SK-N-SH treated with all-trans-retinoic acid at 6 μM for 48 hours (cell line): Measurements from ENCODE around the gene PCTP.

ENCODE experiments used
- ATAC-seq: fragments of 200-7000 bp; cut with Tn5 transposase; 3 replicates; pipeline ENCODE4 v1.9.1; 2020; ENCODE audit warnings: mild to moderate bottlenecking, moderate library complexity
- ARNTL ChIP-seq: fragments of 450-650 bp; formaldehyde crosslinking; IDR thresholded peaks from 2 replicates; pipeline ENCODE4 v1.5.0; 2020; ENCODE audit warnings: low read depth, mild to moderate bottlenecking, moderate library complexity, borderline replicate concordance
- BACH2 ChIP-seq: fragments of 250-450 bp; sonication (Bioruptor Pico); IDR thresholded peaks from 2 replicates; pipeline ENCODE4 v1.9.0; 2021; ENCODE audit warnings: mild to moderate bottlenecking, borderline replicate concordance
- CSDC2 ChIP-seq: fragments of 250-450 bp; sonication (Bioruptor Pico); IDR thresholded peaks from 2 replicates; pipeline ENCODE4 v1.5.0; 2020; ENCODE audit warnings: mild to moderate bottlenecking, moderate library complexity
- ESRRG ChIP-seq: fragments of 250-450 bp; sonication (Bioruptor Pico); IDR thresholded peaks from 2 replicates; pipeline ENCODE4 v1.6.1; 2021; ENCODE audit warnings: mild to moderate bottlenecking
- GLIS3 ChIP-seq: fragments of 250-450 bp; sonication (Bioruptor Pico); IDR thresholded peaks from 2 replicates; pipeline ENCODE4 v1.5.0; 2020; ENCODE audit warnings: mild to moderate bottlenecking, moderate library complexity
- ISL1 ChIP-seq: fragments of 250-450 bp; sonication (Bioruptor Pico); IDR thresholded peaks from 2 replicates; pipeline ENCODE4 v2.1.2; 2022; ENCODE audit warnings: mild to moderate bottlenecking, moderate library complexity
- OSR1 ChIP-seq: fragments of 250-450 bp; sonication (Bioruptor Pico); IDR thresholded peaks from 2 replicates; pipeline ENCODE4 v1.8.0; 2022; ENCODE audit warnings: moderate library complexity, mild to moderate bottlenecking, inconsistent platforms
- POU6F1 ChIP-seq: fragments of 250-450 bp; sonication (Bioruptor Pico); IDR thresholded peaks from 2 replicates; pipeline ENCODE4 v1.8.0; 2021; ENCODE audit warnings: low read depth, mild to moderate bottlenecking, moderate library complexity, borderline replicate concordance
- PPARA ChIP-seq: fragments of 250-450 bp; sonication (Bioruptor Pico); IDR thresholded peaks from 2 replicates; pipeline ENCODE4 v1.5.0; 2020; ENCODE audit warnings: mild to moderate bottlenecking, borderline replicate concordance
- RARB ChIP-seq: fragments of 250-450 bp; sonication (Bioruptor Pico); IDR thresholded peaks from 2 replicates; pipeline ENCODE4 v1.8.0; 2021; ENCODE audit warnings: mild to moderate bottlenecking, moderate library complexity
- TOX ChIP-seq: fragments of 250-450 bp; sonication (Bioruptor Pico); IDR thresholded peaks from 2 replicates; pipeline ENCODE4 v1.8.0; 2021; ENCODE audit warnings: mild to moderate bottlenecking, moderate library complexity, borderline replicate concordance
- ZC3H10 ChIP-seq: fragments of 250-450 bp; sonication (Bioruptor Pico); IDR thresholded peaks from 2 replicates; pipeline ENCODE4 v1.5.1; 2021; ENCODE audit warnings: mild to moderate bottlenecking, moderate library complexity
- ZFP3 ChIP-seq: fragments of 250-450 bp; sonication (Bioruptor Pico); IDR thresholded peaks from 2 replicates; pipeline ENCODE4 v1.5.0; 2020; ENCODE audit warnings: mild to moderate bottlenecking, moderate library complexity
- ZNF565 ChIP-seq: fragments of 450-650 bp; formaldehyde crosslinking; conservative IDR thresholded peaks from 2 replicates; pipeline ENCODE4 v1.5.0; 2020; ENCODE audit warnings: low read depth, mild to moderate bottlenecking, moderate library complexity
- ZNF70 ChIP-seq: fragments of 450-650 bp; formaldehyde crosslinking; IDR thresholded peaks from 2 replicates; pipeline ENCODE4 v1.5.0; 2020; ENCODE audit warnings: mild to moderate bottlenecking, moderate library complexity
- ZNF8 ChIP-seq: fragments of 450-650 bp; formaldehyde crosslinking; IDR thresholded peaks from 2 replicates; pipeline ENCODE4 v1.5.0; 2020; ENCODE audit warnings: mild to moderate bottlenecking, moderate library complexity
- TF ChIP-seq, protein P1 (sequence below): fragments of 250-450 bp; sonication (Bioruptor Pico); IDR thresholded peaks from 2 replicates; pipeline ENCODE4 v1.5.0; 2020; ENCODE audit warnings: mild to moderate bottlenecking, moderate library complexity
- TF ChIP-seq, protein P2 (sequence below): fragments of 250-450 bp; sonication (Bioruptor Pico); IDR thresholded peaks from 2 replicates; pipeline ENCODE4 v1.5.1; 2020; ENCODE audit warnings: low read depth, mild to moderate bottlenecking, moderate library complexity
- TF ChIP-seq, protein P3 (sequence below): fragments of 250-450 bp; sonication (Bioruptor Pico); IDR thresholded peaks from 2 replicates; pipeline ENCODE4 v1.8.0; 2020; ENCODE audit warnings: mild to moderate bottlenecking, moderate library complexity, borderline replicate concordance

The PCTP gene

GRCh38 chr17:55772086-55772485, 21.2 kb downstream of the PCTP start:
- TF ChIP-seq CSDC2 (no peak), TOX (CRISPR knock-in tag) (no peak), ISL1 (CRISPR knock-in tag) (no peak), ZNF70 (no peak), ZC3H10 (no peak), POU6F1 (CRISPR knock-in tag) (no peak), ARNTL (CRISPR knock-in tag) (no peak), ZNF8 (CRISPR knock-in tag) (no peak), ZFP3 (CRISPR knock-in tag) (no peak), OSR1 (CRISPR knock-in tag) (no peak), BACH2 (CRISPR knock-in tag) (no peak), PPARA (no peak), ESRRG (CRISPR knock-in tag) (no peak), GLIS3 (CRISPR knock-in tag) (no peak)
- TF ChIP-seq, protein P1, sequence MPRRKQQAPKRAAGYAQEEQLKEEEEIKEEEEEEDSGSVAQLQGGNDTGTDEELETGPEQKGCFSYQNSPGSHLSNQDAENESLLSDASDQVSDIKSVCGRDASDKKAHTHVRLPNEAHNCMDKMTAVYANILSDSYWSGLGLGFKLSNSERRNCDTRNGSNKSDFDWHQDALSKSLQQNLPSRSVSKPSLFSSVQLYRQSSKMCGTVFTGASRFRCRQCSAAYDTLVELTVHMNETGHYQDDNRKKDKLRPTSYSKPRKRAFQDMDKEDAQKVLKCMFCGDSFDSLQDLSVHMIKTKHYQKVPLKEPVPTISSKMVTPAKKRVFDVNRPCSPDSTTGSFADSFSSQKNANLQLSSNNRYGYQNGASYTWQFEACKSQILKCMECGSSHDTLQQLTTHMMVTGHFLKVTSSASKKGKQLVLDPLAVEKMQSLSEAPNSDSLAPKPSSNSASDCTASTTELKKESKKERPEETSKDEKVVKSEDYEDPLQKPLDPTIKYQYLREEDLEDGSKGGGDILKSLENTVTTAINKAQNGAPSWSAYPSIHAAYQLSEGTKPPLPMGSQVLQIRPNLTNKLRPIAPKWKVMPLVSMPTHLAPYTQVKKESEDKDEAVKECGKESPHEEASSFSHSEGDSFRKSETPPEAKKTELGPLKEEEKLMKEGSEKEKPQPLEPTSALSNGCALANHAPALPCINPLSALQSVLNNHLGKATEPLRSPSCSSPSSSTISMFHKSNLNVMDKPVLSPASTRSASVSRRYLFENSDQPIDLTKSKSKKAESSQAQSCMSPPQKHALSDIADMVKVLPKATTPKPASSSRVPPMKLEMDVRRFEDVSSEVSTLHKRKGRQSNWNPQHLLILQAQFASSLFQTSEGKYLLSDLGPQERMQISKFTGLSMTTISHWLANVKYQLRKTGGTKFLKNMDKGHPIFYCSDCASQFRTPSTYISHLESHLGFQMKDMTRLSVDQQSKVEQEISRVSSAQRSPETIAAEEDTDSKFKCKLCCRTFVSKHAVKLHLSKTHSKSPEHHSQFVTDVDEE = no peak
- TF ChIP-seq, protein P2, sequence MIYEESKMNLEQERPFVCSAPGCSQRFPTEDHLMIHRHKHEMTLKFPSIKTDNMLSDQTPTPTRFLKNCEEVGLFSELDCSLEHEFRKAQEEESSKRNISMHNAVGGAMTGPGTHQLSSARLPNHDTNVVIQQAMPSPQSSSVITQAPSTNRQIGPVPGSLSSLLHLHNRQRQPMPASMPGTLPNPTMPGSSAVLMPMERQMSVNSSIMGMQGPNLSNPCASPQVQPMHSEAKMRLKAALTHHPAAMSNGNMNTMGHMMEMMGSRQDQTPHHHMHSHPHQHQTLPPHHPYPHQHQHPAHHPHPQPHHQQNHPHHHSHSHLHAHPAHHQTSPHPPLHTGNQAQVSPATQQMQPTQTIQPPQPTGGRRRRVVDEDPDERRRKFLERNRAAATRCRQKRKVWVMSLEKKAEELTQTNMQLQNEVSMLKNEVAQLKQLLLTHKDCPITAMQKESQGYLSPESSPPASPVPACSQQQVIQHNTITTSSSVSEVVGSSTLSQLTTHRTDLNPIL = no peak
- TF ChIP-seq, protein P3, sequence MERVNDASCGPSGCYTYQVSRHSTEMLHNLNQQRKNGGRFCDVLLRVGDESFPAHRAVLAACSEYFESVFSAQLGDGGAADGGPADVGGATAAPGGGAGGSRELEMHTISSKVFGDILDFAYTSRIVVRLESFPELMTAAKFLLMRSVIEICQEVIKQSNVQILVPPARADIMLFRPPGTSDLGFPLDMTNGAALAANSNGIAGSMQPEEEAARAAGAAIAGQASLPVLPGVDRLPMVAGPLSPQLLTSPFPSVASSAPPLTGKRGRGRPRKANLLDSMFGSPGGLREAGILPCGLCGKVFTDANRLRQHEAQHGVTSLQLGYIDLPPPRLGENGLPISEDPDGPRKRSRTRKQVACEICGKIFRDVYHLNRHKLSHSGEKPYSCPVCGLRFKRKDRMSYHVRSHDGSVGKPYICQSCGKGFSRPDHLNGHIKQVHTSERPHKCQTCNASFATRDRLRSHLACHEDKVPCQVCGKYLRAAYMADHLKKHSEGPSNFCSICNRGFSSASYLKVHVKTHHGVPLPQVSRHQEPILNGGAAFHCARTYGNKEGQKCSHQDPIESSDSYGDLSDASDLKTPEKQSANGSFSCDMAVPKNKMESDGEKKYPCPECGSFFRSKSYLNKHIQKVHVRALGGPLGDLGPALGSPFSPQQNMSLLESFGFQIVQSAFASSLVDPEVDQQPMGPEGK (CRISPR knock-in tag) = no peak
- TF ChIP-seq, all 23 proteins: peak for 0

DNA sequence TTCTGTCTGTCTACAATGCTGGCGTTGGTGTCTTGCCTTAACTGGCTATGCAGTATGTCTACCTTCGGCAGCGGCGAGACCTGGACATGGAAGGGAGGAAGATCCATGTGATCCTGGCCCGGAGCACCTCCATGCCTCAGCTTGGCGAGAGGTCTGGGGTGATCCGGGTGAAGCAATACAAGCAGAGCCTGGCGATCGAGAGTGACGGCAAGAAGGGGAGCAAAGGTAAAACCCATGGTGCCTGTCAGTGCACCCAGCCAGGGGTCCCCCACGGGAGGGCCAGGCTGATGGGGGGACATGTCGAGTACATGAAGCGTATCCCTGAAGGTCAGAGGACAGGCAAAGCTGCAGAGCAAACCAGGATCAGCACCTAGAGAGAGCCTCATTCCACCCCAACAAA, 22.8 kb downstream of the PCTP start:
- no peak for ATAC-seq
- TF ChIP-seq, protein P1 = no peak
- TF ChIP-seq ZNF565 (no peak), TOX (CRISPR knock-in tag) (no peak), RARB (CRISPR knock-in tag) (no peak), PPARA (no peak)

More at GRCh38 chr17:55772086-55772485, 21.2 kb downstream of the PCTP start:
- ATAC-seq = no peak

- no peak for ATAC-seq
Measured at GRCh38 chr17:55774846-55775271, 24.0 kb downstream of the PCTP start.

More at GRCh38 chr17:55774846-55775271, 24.0 kb downstream of the PCTP start:
- TF ChIP-seq, protein P1 = no peak
- TF ChIP-seq ARNTL (CRISPR knock-in tag) (no peak), ZNF8 (CRISPR knock-in tag) (no peak), GLIS3 (CRISPR knock-in tag) (no peak)
- TF ChIP-seq, protein P2 = no peak
